Measurements from ENCODE around the gene DNMT1. TPM values are rescaled to one million over a fixed set of nuclear protein-coding genes. Genes with fewer than 3 reads are reported as not detected.

Gene DNMT1
- total RNA-seq, 1 experiment from 2014 or later: 383 TPM

- TF ChIP-seq EZH2 (IDR thresholded peaks at IDR 0.05; ENCODE audit: borderline replicate concordance, low read depth, low read length, poor library complexity, severe bottlenecking): no peak
- no peak for TF ChIP-seq CTCF (conservative IDR thresholded peaks at IDR 0.05; ENCODE audit: low read depth, low read length)
- H3K27me3 ChIP-seq (replicated peaks; ENCODE audit: insufficient read depth, low read depth, low read length, poor library complexity): no peaks in the 10 kb centered on the region
- peaks cover 4% of the 10 kb centered on the region for H3K4me1 ChIP-seq (ENCODE audit: insufficient read depth, low read length, poor library complexity, severe bottlenecking)
- BruUV-seq (replicated peaks): no TSS peak
- ChIA-PET POLR2A (ENCODE audit: low non-redundant PET) (interaction anchor here (0.6 kb wide), 1 partner anchor 279 kb away, joined by 4 read pairs; no protein-coding TSS in a partner anchor), CTCF (no interaction called here)
- no peak overlapping the region for H3K27ac ChIP-seq (ENCODE audit: low read depth, low read length, poor library complexity, severe bottlenecking)
- H3K36me3 ChIP-seq (ENCODE audit: insufficient read depth, low read length, poor library complexity, severe bottlenecking): no peaks in the 10 kb centered on the region
- intact Hi-C loops (cut with micrococcal nuclease; ENCODE audit: unreplicated experiment): no loop called here
- H3K9me3 ChIP-seq (ENCODE audit: low read depth, low read length, poor library complexity, severe bottlenecking): no peaks in the 10 kb centered on the region
- H3K4me3 ChIP-seq (ENCODE audit: low read depth, low read length, poor library complexity, severe bottlenecking): no peak overlapping the region
- DNase-seq (ENCODE audit: low spot score): no peak
These were observed 105.7 kb downstream of the DNMT1 start for GRCh38 chr19:10088949-10089554.

GRCh38 chr19:10087296-10088061 is 107.3 kb downstream of the DNMT1 start:
- intact Hi-C loops (cut with micrococcal nuclease; ENCODE audit: unreplicated experiment): no loop called here
- ChIA-PET POLR2A (ENCODE audit: low non-redundant PET) (no interaction called here), CTCF (no interaction called here)
- Histone ChIP-seq H3K4me1 (ENCODE audit: insufficient read depth, low read length, poor library complexity, severe bottlenecking) (peaks cover 4% of the 10 kb centered on the region), H3K36me3 (ENCODE audit: insufficient read depth, low read length, poor library complexity, severe bottlenecking) (no peaks in the 10 kb centered on the region), H3K27ac (ENCODE audit: low read depth, low read length, poor library complexity, severe bottlenecking) (no peak overlapping the region), H3K27me3 (replicated peaks; ENCODE audit: insufficient read depth, low read depth, low read length, poor library complexity) (no peaks in the 10 kb centered on the region), H3K4me3 (ENCODE audit: low read depth, low read length, poor library complexity, severe bottlenecking) (peak overlapping the region; percentile 91), H3K9me3 (ENCODE audit: low read depth, low read length, poor library complexity, severe bottlenecking) (no peaks in the 10 kb centered on the region)
- BruUV-seq (replicated peaks): no TSS peak
- TF ChIP-seq EZH2 (IDR thresholded peaks at IDR 0.05; ENCODE audit: borderline replicate concordance, low read depth, low read length, poor library complexity, severe bottlenecking) (no peak), CTCF (conservative IDR thresholded peaks at IDR 0.05; ENCODE audit: low read depth, low read length) (no peak)
- no peak for DNase-seq (ENCODE audit: low spot score)

GRCh38 chr19:10086591-10087192 is 108.1 kb downstream of the DNMT1 start:
- Histone ChIP-seq H3K4me1 (ENCODE audit: insufficient read depth, low read length, poor library complexity, severe bottlenecking) (peaks cover 4% of the 10 kb centered on the region), H3K4me3 (ENCODE audit: low read depth, low read length, poor library complexity, severe bottlenecking) (peak overlapping the region; percentile 91), H3K27me3 (replicated peaks; ENCODE audit: insufficient read depth, low read depth, low read length, poor library complexity) (no peaks in the 10 kb centered on the region), H3K9me3 (ENCODE audit: low read depth, low read length, poor library complexity, severe bottlenecking) (no peaks in the 10 kb centered on the region), H3K36me3 (ENCODE audit: insufficient read depth, low read length, poor library complexity, severe bottlenecking) (no peaks in the 10 kb centered on the region), H3K27ac (ENCODE audit: low read depth, low read length, poor library complexity, severe bottlenecking) (peak overlapping the region; percentile 67)
- no peak for DNase-seq (ENCODE audit: low spot score)
- intact Hi-C loops (cut with micrococcal nuclease; ENCODE audit: unreplicated experiment): no loop called here
- ChIA-PET POLR2A (ENCODE audit: low non-redundant PET) (no interaction called here), CTCF (no interaction called here)
- no TSS peak for BruUV-seq (replicated peaks)
- no peak for TF ChIP-seq EZH2 (IDR thresholded peaks at IDR 0.05; ENCODE audit: borderline replicate concordance, low read depth, low read length, poor library complexity, severe bottlenecking)
- no peak for TF ChIP-seq CTCF (conservative IDR thresholded peaks at IDR 0.05; ENCODE audit: low read depth, low read length)

Data from A673 (cell line).